G401 (cell line): ENCODE data around the gene PATE4. TPM values are rescaled to one million over a fixed set of nuclear protein-coding genes. Genes with fewer than 3 reads are reported as not detected.
"Not testable (repeated sequence)": the region's sequence is repeated elsewhere in the genome, so short reads cannot be mapped to it uniquely, and the experiment has no call there.

Experiments used
- DNase-seq: peaks from one replicate; pipeline ENCODE4 v3.0.0-alpha.2; 2015; ENCODE audit warnings: low spot score
- in situ Hi-C: cut with HindIII; loops from 2 replicates; pipeline ENCODE4 v1.10.0; 2016; ENCODE audit warnings: low sequenced_read_pairs, mixed read lengths
- total RNA-seq: library from RNA; depleted of rRNA; stranded (reverse); fragments of >200 nt; shearing (Covaris generic); gene quantifications from 2 replicates; pipeline ENCODE4 v1.2.3, GENCODE V29; 2014; rRNA removed

The PATE4 gene
- not detected in 2 replicates for total RNA-seq

GRCh38 chr11:125833016-125833415 is at the start of gene PATE4:
PATE4 (plus strand) TSS chr11:125833316; CDS start chr11:125833360, 44 bp downstream.
- in situ Hi-C loops = no loop called here
- no peak for DNase-seq

GRCh38 chr11:125784678-125785077 is 48.4 kb upstream of the PATE4 start:
- DNase-seq = no peak
- in situ Hi-C loops = no loop called here

- in situ Hi-C loops = no loop called here
- no peak for DNase-seq
Observed at GRCh38 chr11:125787827-125788226, 45.3 kb upstream of the PATE4 start, which contains the start of gene PATE3. PATE3 (plus strand) TSS chr11:125788127; CDS start chr11:125788152, 25 bp downstream.

GRCh38 chr11:125790825-125791224 is 42.3 kb upstream of the PATE4 start:
- no peak for DNase-seq
- in situ Hi-C loops = no loop called here

GRCh38 chr11:125797641-125798040 is 35.5 kb upstream of the PATE4 start:
- no peak for DNase-seq
- in situ Hi-C loops = no loop called here

- no peak for DNase-seq
- in situ Hi-C loops = no loop called here
Observed at GRCh38 chr11:125799808-125800207, 33.3 kb upstream of the PATE4 start.

GRCh38 chr11:125802387-125802786 is 30.7 kb upstream of the PATE4 start:
- DNase-seq = no peak
- in situ Hi-C loops = no loop called here

GRCh38 chr11:125807909-125808308 is 25.2 kb upstream of the PATE4 start:
- in situ Hi-C loops = no loop called here
- DNase-seq = no peak

- in situ Hi-C loops = no loop called here
- DNase-seq = no peak
Observed at GRCh38 chr11:125835748-125836147, 2.6 kb downstream of the PATE4 start.

GRCh38 chr11:125842321-125842948 is 9.3 kb downstream of the PATE4 start:
- DNase-seq = no peak
- in situ Hi-C loops = no loop called here

- in situ Hi-C loops = no loop called here
- no peak for DNase-seq
Observed at GRCh38 chr11:125846188-125846587, 13.1 kb downstream of the PATE4 start.

- in situ Hi-C loops, DNase-seq: not testable (repeated sequence)
Observed at GRCh38 chr11:125857670-125858069, 24.6 kb downstream of the PATE4 start.

- in situ Hi-C loops, DNase-seq: not testable (repeated sequence)
Observed at GRCh38 chr11:125862786-125863185, 29.7 kb downstream of the PATE4 start.

GRCh38 chr11:125865354-125865753 is 32.2 kb downstream of the PATE4 start:
- in situ Hi-C loops, DNase-seq: not testable (repeated sequence)

GRCh38 chr11:125869521-125869920 is 36.4 kb downstream of the PATE4 start:
- DNase-seq = no peak
- in situ Hi-C loops = no loop called here

- in situ Hi-C loops = no loop called here
- DNase-seq = no peak
Observed at GRCh38 chr11:125871391-125872137, 38.4 kb downstream of the PATE4 start.

GRCh38 chr11:125872138-125872491 is 39.0 kb downstream of the PATE4 start:
- DNase-seq = no peak
- in situ Hi-C loops = no loop called here

GRCh38 chr11:125873881-125874555 is 40.9 kb downstream of the PATE4 start:
- in situ Hi-C loops = no loop called here
- no peak for DNase-seq

- in situ Hi-C loops = no loop called here
Observed at GRCh38 chr11:125874556-125875124, 41.5 kb downstream of the PATE4 start.

GRCh38 chr11:125881291-125881690 is 48.2 kb downstream of the PATE4 start:
- DNase-seq = no peak
- in situ Hi-C loops = no loop called here

More at GRCh38 chr11:125874556-125875124, 41.5 kb downstream of the PATE4 start:
- peak; percentile 89 for DNase-seq
